H1 (cell line): Measurements from ENCODE around the gene ZPBP. TPM values are rescaled to one million over a fixed set of nuclear protein-coding genes. Genes with fewer than 3 reads are reported as not detected.

ENCODE experiments used
- CTCF ChIA-PET: fragments of 300-600 bp; sonication (Branson Sonifier 250); formaldehyde crosslinking; loops from one replicate; lab custom pipeline; 2021; ENCODE audit not compliant: partially characterized antibody; lab: Charles Lee
- POLR2A ChIA-PET: fragments of 300-600 bp; sonication (Branson Sonifier 250); formaldehyde crosslinking; loops from one replicate; lab custom pipeline; 2021; ENCODE audit warnings: inconsistent platforms; ENCODE audit not compliant: partially characterized antibody; lab: Charles Lee
- DNase-seq, 2 experiments: peaks; one replicate each; pipeline versions ENCODE4 v3.0.0 to v3.0.0-alpha.2; 2010 to 2022; ENCODE audit warnings: low spot score in 2 of 2, low read depth in 1 of 2, mixed read lengths in 1 of 2
- FAIRE-seq: peaks from 2 replicates; lab custom pipeline; 2011; peaks lifted over from hg19 to GRCh38; lab: Jason Lieb, UNC
- H2AFZ ChIP-seq: 2 replicates; pipeline ENCODE4 v1.8.1; 2012; ENCODE audit warnings: low read length, inconsistent platforms
- H2AK5ac ChIP-seq: 2 replicates; pipeline ENCODE4 v1.6.1; 2013; ENCODE audit warnings: low read depth, low read length
- H2BK120ac ChIP-seq: replicated peaks from 2 replicates; pipeline ENCODE3; 2013; ENCODE audit warnings: low read depth, low read length, inconsistent platforms
- H2BK12ac ChIP-seq: 2 replicates; pipeline ENCODE4 v1.6.1; 2013; ENCODE audit warnings: low read depth, low read length
- H2BK15ac ChIP-seq: 2 replicates; pipeline ENCODE4 v1.6.1; 2013; ENCODE audit warnings: low read length
- H2BK20ac ChIP-seq: 2 replicates; pipeline ENCODE4 v1.6.1; 2013; ENCODE audit warnings: low read length
- H2BK5ac ChIP-seq: 2 replicates; pipeline ENCODE4 v1.6.1; 2013; ENCODE audit warnings: low read depth, low read length
- H3K14ac ChIP-seq: 2 replicates; pipeline ENCODE4 v1.6.1; 2013; ENCODE audit warnings: inconsistent platforms; ENCODE audit not compliant: insufficient read length
- H3K18ac ChIP-seq: 2 replicates; pipeline ENCODE4 v1.6.1; 2013; ENCODE audit warnings: low read length; ENCODE audit errors: extremely low read depth
- H3K23ac ChIP-seq: 2 replicates; pipeline ENCODE4 v1.6.1; 2013; ENCODE audit warnings: inconsistent platforms; ENCODE audit not compliant: insufficient read length
- H3K23me2 ChIP-seq: 2 replicates; pipeline ENCODE4 v1.6.1; 2013; ENCODE audit warnings: low read depth, low read length
- H3K27ac ChIP-seq: 2 replicates; pipeline ENCODE4 v1.6.1; 2011; ENCODE audit warnings: low read depth, low read length, inconsistent platforms
- H3K27me3 ChIP-seq, 4 experiments: replicated peaks in 1 of 4; 1 replicate in 1 of 4; 2 replicates in 3 of 4; pipeline versions ENCODE4 v1.6.1 to v1.8.1; 2011 to 2013; ENCODE audit warnings: low read length in 3 of 4, mild to moderate bottlenecking in 3 of 4, inconsistent platforms in 2 of 4, mixed read lengths in 2 of 4, moderate library complexity in 1 of 4; ENCODE audit not compliant: control insufficient read depth in 3 of 4, insufficient read depth in 3 of 4; ENCODE audit errors: extremely low read depth in 1 of 4
- H3K36me3 ChIP-seq, 4 experiments: 2 replicates each; pipeline versions ENCODE4 v1.6.1 to v1.8.1; 2011 to 2013; ENCODE audit warnings: mild to moderate bottlenecking in 4 of 4, low read length in 3 of 4, moderate library complexity in 2 of 4, control low read depth in 1 of 4, inconsistent platforms in 1 of 4; ENCODE audit not compliant: insufficient read depth in 4 of 4, control insufficient read depth in 2 of 4
- H3K4ac ChIP-seq: replicated peaks from 2 replicates; pipeline ENCODE3; 2013; ENCODE audit warnings: low read length, low read depth, mixed read lengths, inconsistent platforms; ENCODE audit not compliant: insufficient read length
- H3K4me1 ChIP-seq, 4 experiments: replicated peaks in 1 of 4; 1 replicate in 1 of 4; 2 replicates in 3 of 4; pipeline versions ENCODE4 v1.6.1 to v1.8.1; 2011 to 2013; ENCODE audit warnings: low read length in 3 of 4, inconsistent platforms in 2 of 4, mixed read lengths in 1 of 4; ENCODE audit not compliant: insufficient read depth in 4 of 4, control insufficient read depth in 3 of 4
- H3K4me2 ChIP-seq, 2 experiments: 2 replicates each; pipeline versions ENCODE4 v1.6.1 to v1.8.1; 2011 to 2013; ENCODE audit warnings: low read depth in 2 of 2, low read length in 2 of 2, control low read depth in 1 of 2, inconsistent platforms in 1 of 2, mild to moderate bottlenecking in 1 of 2; ENCODE audit not compliant: insufficient read depth in 1 of 2
- H3K4me3 ChIP-seq, 4 experiments: fragments of 200-600, 300-600 bp in 1 of 4; sonication (generic), shearing (Covaris generic), sonication (Bioruptor Twin) in 1 of 4; 2 replicates each; pipeline versions ENCODE4 v1.5.1 to v1.8.1; 2011 to 2016; ENCODE audit warnings: low read length in 4 of 4, low read depth in 3 of 4, control low read depth in 2 of 4, inconsistent platforms in 2 of 4, mild to moderate bottlenecking in 2 of 4, mixed read lengths in 1 of 4, moderate library complexity in 1 of 4; ENCODE audit not compliant: insufficient read depth in 2 of 4; ENCODE audit errors: extremely low read depth in 1 of 4
- H3K56ac ChIP-seq: replicated peaks from 2 replicates; pipeline ENCODE3; 2013; ENCODE audit warnings: low read depth, mild to moderate bottlenecking, mixed read lengths, low read length, inconsistent platforms; ENCODE audit not compliant: insufficient read length
- H3K79me1 ChIP-seq: 2 replicates; pipeline ENCODE4 v1.6.1; 2013; ENCODE audit warnings: low read depth, low read length, control low read depth
- H3K79me2 ChIP-seq, 2 experiments: 2 replicates each; pipeline versions ENCODE4 v1.6.1 to v1.8.1; 2012 to 2013; ENCODE audit warnings: low read length in 2 of 2, mild to moderate bottlenecking in 2 of 2, inconsistent platforms in 1 of 2; ENCODE audit not compliant: insufficient read depth in 2 of 2, control insufficient read depth in 1 of 2
- H3K9ac ChIP-seq, 4 experiments: replicated peaks in 1 of 4; 1 replicate in 1 of 4; 2 replicates in 3 of 4; pipeline versions ENCODE4 v1.6.1 to v1.8.1; 2011 to 2013; ENCODE audit warnings: low read depth in 3 of 4, low read length in 3 of 4, control low read depth in 2 of 4, mild to moderate bottlenecking in 2 of 4, moderate library complexity in 2 of 4, inconsistent platforms in 1 of 4; ENCODE audit errors: extremely low read depth in 1 of 4
- H3K9me3 ChIP-seq, 2 experiments: 2 replicates each; pipeline versions ENCODE4 v1.6.1 to v1.8.1; 2012 to 2013; ENCODE audit warnings: mild to moderate bottlenecking in 2 of 2, moderate library complexity in 2 of 2, control low read depth in 1 of 2, inconsistent platforms in 1 of 2, low read depth in 1 of 2, low read length in 1 of 2, mixed read lengths in 1 of 2; ENCODE audit not compliant: insufficient read depth in 2 of 2
- H4K20me1 ChIP-seq, 2 experiments: replicated peaks in 1 of 2; 2 replicates each; pipeline versions ENCODE3 to v1.8.1; 2011 to 2013; ENCODE audit warnings: inconsistent platforms in 2 of 2, low read length in 2 of 2, mild to moderate bottlenecking in 1 of 2; ENCODE audit not compliant: insufficient read depth in 2 of 2, control insufficient read depth in 1 of 2
- H4K5ac ChIP-seq: 2 replicates; pipeline ENCODE4 v1.6.1; 2013; ENCODE audit warnings: low read length, low read depth, mixed read lengths, inconsistent platforms; ENCODE audit not compliant: insufficient read length
- H4K8ac ChIP-seq: 2 replicates; pipeline ENCODE4 v1.8.0; 2013; ENCODE audit warnings: mild to moderate bottlenecking, moderate library complexity, low read length, inconsistent platforms; ENCODE audit not compliant: insufficient read depth; ENCODE audit errors: extremely low read depth
- H4K91ac ChIP-seq: replicated peaks from 2 replicates; pipeline ENCODE3; 2013; ENCODE audit warnings: low read length, mixed read lengths, inconsistent platforms; ENCODE audit not compliant: insufficient read length
- BRCA1 ChIP-seq: IDR thresholded peaks from 2 replicates; pipeline ENCODE4 v1.6.1; 2012; ENCODE audit warnings: low read depth, low read length, improper control_type of control experiment
- CHD2 ChIP-seq: IDR thresholded peaks from 2 replicates; pipeline ENCODE4 v1.6.1; 2012; ENCODE audit warnings: low read length, improper control_type of control experiment
- EGR1 ChIP-seq: IDR thresholded peaks from 2 replicates; pipeline ENCODE4 v1.6.1; 2011; ENCODE audit warnings: low read depth, low read length, borderline replicate concordance
- HDAC2 ChIP-seq, 2 experiments: fragments of 300-600 bp in 1 of 2; sonication (generic) in 1 of 2; IDR thresholded peaks; 2 replicates each; pipeline ENCODE4 v1.6.1; 2011 to 2012; ENCODE audit warnings: low read depth in 2 of 2, low read length in 2 of 2, mild to moderate bottlenecking in 2 of 2, moderate library complexity in 2 of 2, borderline replicate concordance in 1 of 2, inconsistent platforms in 1 of 2
- RAD21 ChIP-seq, 2 experiments: IDR thresholded peaks in 1 of 2; conservative IDR thresholded peaks in 1 of 2; 2 replicates each; pipeline ENCODE4 v1.6.1; 2011; ENCODE audit warnings: low read depth in 2 of 2, low read length in 2 of 2, improper control_type of control experiment in 1 of 2, inconsistent platforms in 1 of 2, mild to moderate bottlenecking in 1 of 2, moderate library complexity in 1 of 2
- SP4 ChIP-seq: IDR thresholded peaks from 2 replicates; pipeline ENCODE4 v1.6.1; 2012; ENCODE audit warnings: low read length, inconsistent platforms
- TAF7 ChIP-seq: optimal IDR thresholded peaks from 2 replicates; pipeline ENCODE3; 2011; ENCODE audit warnings: low read depth, mild to moderate bottlenecking, inconsistent platforms, low read length, moderate library complexity, borderline replicate concordance
- TBP ChIP-seq: IDR thresholded peaks from 2 replicates; pipeline ENCODE4 v1.6.1; 2011; ENCODE audit warnings: low read depth, low read length, improper control_type of control experiment
- WGBS, 2 experiments: shearing (Covaris generic) in 1 of 2; methylation state at CpG; one replicate each; pipeline versions ENCODE4 v1.1.6 to v1.1.7; 2013 to 2015; ENCODE audit warnings: low lambda C conversion rate in 2 of 2, mixed read lengths in 2 of 2, inconsistent platforms in 1 of 2, low coverage in 1 of 2, missing lambda C conversion rate in 1 of 2; ENCODE audit not compliant: insufficient replicate concordance in 2 of 2, insufficient coverage in 1 of 2, insufficient read length in 1 of 2; ENCODE audit errors: extremely low coverage in 1 of 2, missing lambda C conversion rate in 1 of 2; 5-methylcytosine and 5-hydroxymethylcytosine counted together
- polyA plus RNA-seq, 7 experiments: library from polyadenylated mRNA; depleted of rRNA in 3 of 7; stranded (reverse) in 5 of 7; unstranded in 2 of 7; fragments of >200 nt in 5 of 7; fragments of 200-250 nt in 2 of 7; gene quantifications; 1 replicate in 5 of 7; 2 replicates in 1 of 7; 4 replicates in 1 of 7; pipeline versions ENCODE4 v1.2.1 to v1.2.3, GENCODE V29; 2011 to 2013; ENCODE audit warnings: missing spikeins in 2 of 7, mixed read lengths in 2 of 7
- total RNA-seq: library from RNA; stranded (reverse); fragmentation: NEBNext Ultra II Directional; extraction: Animal tissue kit (Norgen Biotek cat#: 25700); gene quantifications from 2 replicates; pipeline ENCODE4 v1.2.1, GENCODE V29; 2021
- TF ChIP-seq, protein P1 (sequence below), 3 experiments: IDR thresholded peaks; 1 replicate in 2 of 3; 2 replicates in 1 of 3; pipeline versions ENCODE4 v1.5.1 to v1.6.1; 2011; ENCODE audit warnings: low read length in 3 of 3, mild to moderate bottlenecking in 3 of 3, inconsistent platforms in 2 of 3, low read depth in 1 of 3, moderate library complexity in 1 of 3; ENCODE audit not compliant: insufficient read depth in 1 of 3; ENCODE audit errors: control extremely low read depth in 1 of 3

ZPBP gene
- total and polyA plus RNA-seq, 2 of the 8 experiments (the other 6 are each of a cell fraction or from before 2014, with no cell fraction given) = not detected

GRCh38 chr7:50119815-50120637 lies 27.0 kb upstream of the ZPBP start:
- Histone ChIP-seq H2AK5ac (no peak overlapping the region), H3K27ac (no peak overlapping the region), H3K36me3 (no peaks in the 10 kb centered on the region), H2BK5ac (no peak overlapping the region), H3K23me2 (no peaks in the 10 kb centered on the region), H3K79me2 (no peaks in the 10 kb centered on the region), H3K4me3 (no peak overlapping the region), H4K20me1 (no peaks in the 10 kb centered on the region), H2AFZ (no peak overlapping the region), H3K14ac (no peak overlapping the region), H2BK12ac (no peak overlapping the region), H2BK120ac (no peak overlapping the region), H3K4me1 (no peaks in the 10 kb centered on the region), H3K4ac (no peak overlapping the region), H3K79me1 (no peaks in the 10 kb centered on the region), H3K27me3 (no peaks in the 10 kb centered on the region), H3K9ac (no peak overlapping the region), H2BK20ac (no peak overlapping the region), H3K4me2 (no peak overlapping the region), H4K5ac (no peak overlapping the region), H3K9me3 (no peaks in the 10 kb centered on the region), H4K91ac (no peak overlapping the region), H3K18ac (no peak overlapping the region), H3K23ac (no peak overlapping the region), H3K56ac (no peak overlapping the region), H2BK15ac (no peak overlapping the region), H4K8ac (no peak overlapping the region)
- FAIRE-seq (peak; percentile 82), DNase-seq (peak; percentile 1 to 53)
- ChIA-PET CTCF (interaction anchor here (0.7 to 3.6 kb wide), 16 partner anchors 10 to 1041 kb away, joined by 3 to 16 read pairs (median 4); no protein-coding TSS in a partner anchor), POLR2A (interaction anchor here (0.7 to 0.9 kb wide), 2 partner anchors 37 to 44 kb away, joined by 3 to 4 read pairs; no protein-coding TSS in a partner anchor)
- TF ChIP-seq CHD2 (no peak), TBP (peak; percentile 44), HDAC2 (IDR thresholded peaks at IDR 0.05; ENCODE audit: borderline replicate concordance in 1 of 2, low read depth in 2 of 2, low read length in 2 of 2) (no peak), BRCA1 (no peak), RAD21 (IDR thresholded peaks at IDR 0.05 in 1 of 2, conservative IDR thresholded peaks at IDR 0.05 in 1 of 2; ENCODE audit: low read depth in 2 of 2, low read length in 2 of 2) (peak; percentile 79 to 83), SP4 (no peak), TAF7 (peak; percentile 81), EGR1 (no peak)
- TF ChIP-seq, protein P1, sequence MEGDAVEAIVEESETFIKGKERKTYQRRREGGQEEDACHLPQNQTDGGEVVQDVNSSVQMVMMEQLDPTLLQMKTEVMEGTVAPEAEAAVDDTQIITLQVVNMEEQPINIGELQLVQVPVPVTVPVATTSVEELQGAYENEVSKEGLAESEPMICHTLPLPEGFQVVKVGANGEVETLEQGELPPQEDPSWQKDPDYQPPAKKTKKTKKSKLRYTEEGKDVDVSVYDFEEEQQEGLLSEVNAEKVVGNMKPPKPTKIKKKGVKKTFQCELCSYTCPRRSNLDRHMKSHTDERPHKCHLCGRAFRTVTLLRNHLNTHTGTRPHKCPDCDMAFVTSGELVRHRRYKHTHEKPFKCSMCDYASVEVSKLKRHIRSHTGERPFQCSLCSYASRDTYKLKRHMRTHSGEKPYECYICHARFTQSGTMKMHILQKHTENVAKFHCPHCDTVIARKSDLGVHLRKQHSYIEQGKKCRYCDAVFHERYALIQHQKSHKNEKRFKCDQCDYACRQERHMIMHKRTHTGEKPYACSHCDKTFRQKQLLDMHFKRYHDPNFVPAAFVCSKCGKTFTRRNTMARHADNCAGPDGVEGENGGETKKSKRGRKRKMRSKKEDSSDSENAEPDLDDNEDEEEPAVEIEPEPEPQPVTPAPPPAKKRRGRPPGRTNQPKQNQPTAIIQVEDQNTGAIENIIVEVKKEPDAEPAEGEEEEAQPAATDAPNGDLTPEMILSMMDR (IDR thresholded peaks at IDR 0.05; ENCODE audit: control extremely low read depth in 1 of 3, insufficient read depth in 1 of 3, low read depth in 1 of 3, low read length in 3 of 3) = peak; percentile 66 to 86 (median 81)
- WGBS, 2 experiments = 71% methylated on average over 9 of the region's 9 CpGs; no CpG with 5 or more reads in 1 of the 2 experiments
